NCI-H146 (cell line): ENCODE measurements around the gene SUMF2.
"Not testable (repeated sequence)": the region's sequence is repeated elsewhere in the genome, so short reads cannot be mapped to it uniquely, and the experiment has no call there.

ENCODE experiments used
- DNase-seq: peaks from one replicate; lab custom pipeline; 2025; lab: John Stamatoyannopoulos, UW

Gene SUMF2

DNA sequence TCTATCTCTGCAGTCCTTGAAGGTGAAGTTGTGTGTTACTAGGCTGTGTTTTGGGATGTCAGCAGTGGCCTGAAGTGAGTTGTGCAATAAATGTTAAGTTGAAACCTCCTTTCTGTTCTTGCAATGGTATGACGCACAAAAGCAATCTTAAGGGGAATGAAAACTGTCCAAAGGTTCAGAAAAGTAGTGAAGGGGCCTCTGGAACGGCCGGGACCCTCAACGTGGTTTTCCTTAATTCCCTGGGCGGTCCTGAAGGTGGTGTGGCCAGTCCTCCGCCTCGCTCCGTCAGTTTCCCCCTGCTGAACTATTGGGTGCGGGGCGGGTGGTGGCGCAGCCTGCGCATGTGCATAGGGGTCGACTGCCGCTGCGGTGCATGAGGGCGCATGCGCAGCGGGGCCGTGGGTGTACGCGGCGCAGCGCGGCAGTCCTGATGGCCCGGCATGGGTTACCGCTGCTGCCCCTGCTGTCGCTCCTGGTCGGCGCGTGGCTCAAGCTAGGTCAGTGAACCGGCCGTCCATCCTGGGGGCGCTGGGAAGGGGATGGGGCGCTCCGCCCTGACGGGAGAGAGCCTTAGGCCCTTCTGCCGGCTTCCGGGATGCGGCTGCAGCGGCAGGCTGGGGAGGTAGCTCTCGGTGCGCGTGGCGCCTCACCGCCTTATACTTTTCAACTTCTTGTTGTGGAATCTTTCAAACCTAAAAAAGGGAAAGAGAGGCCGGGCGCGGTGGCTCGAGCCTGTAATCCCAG is at the start of gene SUMF2:
TSS of gene SUMF2 (plus strand) at position 405 of the 744 bp plus-strand sequence. CDS start at position 431, 26 bp downstream.
- DNase-seq = peak; percentile 94

DNA sequence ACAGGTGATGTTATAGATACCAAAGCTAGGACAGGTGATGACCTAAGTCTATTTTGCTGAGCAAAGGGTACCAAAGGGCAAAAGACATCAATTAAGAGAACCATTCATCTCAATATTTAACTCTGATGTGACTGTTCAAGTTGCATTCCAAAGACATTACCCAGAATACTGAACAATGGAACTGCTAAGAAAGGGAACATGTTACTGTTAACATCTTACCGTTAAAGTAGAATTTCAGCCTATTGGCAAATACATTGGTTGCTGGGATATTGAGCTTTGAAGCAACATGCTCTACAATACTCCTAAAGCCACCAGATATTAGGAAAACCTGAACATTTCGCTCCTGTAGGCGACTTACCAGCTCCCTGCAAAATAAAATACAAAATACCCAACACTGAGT is 47.1 kb upstream of the SUMF2 start:
- DNase-seq = not testable (repeated sequence)

DNA sequence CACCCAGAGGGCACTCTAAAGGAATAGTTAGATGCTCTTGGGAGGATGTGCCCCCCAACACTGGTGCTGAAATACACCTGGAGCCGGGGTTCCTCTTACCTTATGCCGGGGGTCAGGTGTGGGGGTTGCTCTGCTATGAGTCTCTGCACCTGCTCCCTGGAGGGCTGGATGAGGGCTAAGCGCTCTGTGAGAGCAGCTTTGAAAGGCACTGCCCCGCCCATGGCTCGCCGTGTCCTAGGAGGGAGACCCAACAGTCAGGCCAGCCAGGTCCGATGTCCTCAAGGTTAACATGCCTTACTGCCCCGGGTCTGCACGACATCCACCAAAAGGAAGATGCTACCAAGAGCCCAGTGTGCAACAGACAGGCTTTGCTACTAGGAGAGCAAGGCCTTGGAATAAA is 44.6 kb upstream of the SUMF2 start:
- DNase-seq = no peak

DNA sequence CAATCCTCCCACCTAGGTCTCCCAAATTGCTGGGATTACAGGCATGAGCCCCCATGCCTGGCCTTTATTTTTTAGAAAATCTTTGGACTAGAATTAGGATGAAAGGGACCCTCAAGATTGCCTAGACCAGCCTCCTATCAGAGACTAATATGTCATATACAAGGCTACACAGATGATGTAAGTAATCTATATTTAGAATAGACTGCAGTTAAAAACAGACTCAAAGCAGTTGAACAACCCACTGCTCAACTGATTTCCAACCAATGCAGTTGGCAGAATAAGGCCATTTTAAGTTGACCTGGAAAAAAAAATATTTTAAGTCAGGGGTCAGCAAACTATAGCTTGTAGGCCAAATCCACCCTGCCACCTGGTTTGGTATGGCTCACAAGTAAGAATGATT is 40.6 kb upstream of the SUMF2 start:
- DNase-seq = no peak

DNA sequence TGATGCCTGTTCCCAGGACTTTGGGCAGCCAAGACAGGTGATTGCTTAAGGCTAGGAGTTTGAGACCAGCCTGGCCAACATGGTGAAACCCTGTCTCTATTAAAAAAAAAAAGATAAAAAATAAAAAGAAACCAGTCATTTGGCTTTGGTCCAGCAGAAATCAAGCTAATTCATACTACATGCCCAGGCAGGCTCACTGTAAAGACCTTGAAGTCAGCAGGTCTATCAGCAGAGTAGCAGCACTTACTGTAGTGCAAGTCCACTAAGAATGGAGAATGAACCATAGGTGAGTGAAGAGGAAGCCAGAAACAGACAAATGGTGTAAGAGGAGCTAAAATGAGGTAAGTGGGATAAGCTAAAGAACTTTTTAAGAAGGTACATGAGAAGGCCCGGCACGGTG is 37.5 kb upstream of the SUMF2 start:
- peak; percentile 31 for DNase-seq

DNA sequence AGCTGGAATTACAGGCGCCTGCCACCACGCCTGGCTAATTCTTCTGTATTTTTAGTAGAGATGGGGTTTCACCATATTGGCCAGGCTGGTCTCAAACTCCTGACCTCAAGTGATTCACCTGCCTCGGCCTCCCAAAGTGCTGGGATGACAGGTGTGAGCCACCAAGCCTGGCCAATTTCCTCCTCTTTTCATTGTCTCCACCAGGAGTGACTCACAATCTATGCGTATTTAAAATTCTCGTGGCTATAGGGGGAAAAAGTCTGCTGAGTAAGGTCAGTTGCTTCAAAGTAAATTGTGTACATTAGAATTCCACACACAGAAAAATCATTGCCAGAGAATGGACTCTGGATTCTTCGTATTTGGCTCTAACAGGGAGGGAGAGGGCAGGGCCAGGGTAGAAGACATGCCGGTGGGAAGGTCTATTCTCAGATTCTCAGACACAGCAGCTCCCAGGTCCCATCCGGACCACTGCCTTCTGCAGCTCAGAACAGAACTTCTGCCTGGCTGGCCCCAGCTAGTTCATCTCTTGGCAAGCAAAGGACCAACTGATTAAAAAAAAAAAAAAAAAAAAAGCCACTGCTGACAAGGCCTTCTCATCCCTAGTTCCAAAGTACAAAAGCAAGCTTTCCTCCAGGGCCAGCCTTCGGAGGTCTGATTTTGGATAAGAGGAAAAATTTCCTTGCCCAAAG is 35.0 kb upstream of the SUMF2 start:
- no peak for DNase-seq

DNA sequence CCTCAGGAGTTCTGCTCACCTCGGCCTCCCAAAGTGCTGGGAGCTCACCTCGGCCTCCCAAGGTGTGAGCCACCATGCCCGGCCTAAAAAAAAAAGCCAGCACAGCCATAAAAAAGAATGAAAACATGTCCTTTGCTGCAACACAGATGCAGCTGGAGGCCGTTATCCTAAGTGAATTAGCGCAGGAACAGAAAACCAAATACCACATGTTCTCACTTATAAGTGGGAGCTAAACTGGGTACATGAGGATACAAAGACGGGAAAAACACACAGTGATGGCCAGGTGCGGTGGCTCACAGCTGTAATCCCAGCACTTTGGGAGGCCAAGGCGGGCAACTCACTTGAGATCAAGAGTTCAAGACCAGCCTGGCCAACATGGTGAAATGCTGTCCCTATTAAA is 33.7 kb upstream of the SUMF2 start:
- DNase-seq = no peak

DNA sequence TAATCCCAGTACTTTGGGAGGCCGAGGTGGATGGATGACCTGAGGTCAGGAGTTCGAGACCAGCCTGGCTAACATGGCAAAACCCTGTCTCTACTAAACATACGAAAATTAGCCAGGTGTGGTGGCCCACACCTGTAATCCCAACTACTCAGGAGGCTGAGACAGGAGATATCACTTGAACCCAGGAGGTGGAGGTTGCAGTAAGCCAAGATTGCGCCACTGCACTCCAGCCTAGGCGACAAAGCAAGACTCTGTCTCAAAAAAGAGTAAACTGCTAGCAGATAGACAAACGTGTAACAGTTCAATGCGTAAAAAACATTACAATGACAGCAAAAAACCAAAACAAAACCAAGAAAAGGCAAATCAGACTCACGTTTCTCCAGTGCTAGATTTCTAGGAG is 32.5 kb upstream of the SUMF2 start:
- not testable (repeated sequence) for DNase-seq

DNA sequence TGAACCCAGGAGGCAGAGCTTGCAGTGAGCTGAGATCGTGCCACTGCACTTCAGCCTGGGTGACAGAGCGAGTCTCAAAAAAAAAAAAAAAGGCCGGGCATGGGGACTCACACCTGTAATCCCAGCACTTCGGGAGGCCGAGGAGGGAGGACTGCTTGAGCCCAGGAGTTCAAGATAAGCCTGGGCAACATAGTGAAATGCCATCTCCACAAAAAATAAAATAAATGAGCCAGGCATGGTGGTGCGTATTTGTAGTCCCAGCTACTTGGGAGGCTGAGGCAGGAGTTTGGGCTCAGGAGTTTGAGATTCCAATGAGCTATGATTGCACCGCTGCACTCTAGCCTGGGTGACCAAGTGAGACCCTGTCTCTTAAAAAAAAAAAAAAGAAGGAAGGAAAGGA is 31.5 kb upstream of the SUMF2 start:
- not testable (repeated sequence) for DNase-seq

DNA sequence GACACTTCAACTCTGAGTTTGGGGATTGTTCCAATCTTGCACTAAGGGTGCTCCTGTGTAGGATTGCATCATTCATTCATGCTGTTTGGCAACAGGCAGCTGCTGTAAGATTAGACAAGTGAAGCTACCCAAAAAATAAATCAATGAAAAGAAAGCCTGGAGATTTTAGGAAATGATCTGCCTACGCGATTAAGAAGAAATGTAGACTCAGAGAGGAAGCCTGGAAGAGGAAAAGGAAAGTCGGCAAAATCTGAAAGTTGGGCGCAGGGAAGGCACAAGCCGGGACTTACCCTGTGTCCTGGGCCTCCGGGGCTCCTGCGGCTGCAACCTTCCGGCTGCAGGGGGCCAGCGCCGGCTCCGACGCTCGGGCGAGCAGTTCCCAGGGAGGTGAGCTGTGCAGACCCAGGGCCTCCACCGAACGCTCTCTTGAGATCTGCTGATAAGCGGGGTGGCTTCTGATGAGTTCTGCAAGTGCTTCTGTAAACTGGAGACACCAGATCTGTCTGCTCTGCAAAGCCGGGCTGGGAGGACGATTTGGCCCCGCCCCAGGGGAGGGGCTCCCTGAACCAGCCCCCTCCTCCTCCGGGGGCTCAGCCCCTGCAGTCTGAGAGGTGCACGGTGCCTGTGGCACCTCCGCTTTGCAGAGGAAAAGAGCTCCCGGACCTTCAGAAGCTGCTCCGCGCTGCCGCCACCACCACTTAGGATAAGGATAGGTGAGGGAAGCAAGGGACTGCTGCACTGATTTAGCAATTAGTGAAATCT is 30.2 kb upstream of the SUMF2 start:
- peak; percentile 94 for DNase-seq

DNA sequence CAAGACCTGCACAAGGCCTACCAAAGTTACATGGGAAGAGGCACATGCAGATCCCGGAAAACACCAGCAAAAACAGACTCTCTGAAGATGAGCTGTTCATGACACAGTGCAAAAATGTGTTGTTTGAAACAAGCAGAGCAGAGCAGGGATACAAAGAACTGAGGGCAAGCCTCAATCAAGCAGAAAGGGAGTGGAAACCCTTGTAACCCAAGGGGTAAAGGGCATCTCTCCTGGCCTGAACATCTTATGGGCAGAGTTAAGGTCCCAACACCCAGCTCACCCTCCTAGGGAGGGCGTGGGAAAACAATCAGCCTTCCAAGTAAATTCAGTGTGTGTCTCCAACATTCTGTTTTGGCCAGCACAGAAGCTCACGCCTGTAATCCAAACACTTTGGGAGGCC is 23.4 kb upstream of the SUMF2 start:
- no peak for DNase-seq

DNA sequence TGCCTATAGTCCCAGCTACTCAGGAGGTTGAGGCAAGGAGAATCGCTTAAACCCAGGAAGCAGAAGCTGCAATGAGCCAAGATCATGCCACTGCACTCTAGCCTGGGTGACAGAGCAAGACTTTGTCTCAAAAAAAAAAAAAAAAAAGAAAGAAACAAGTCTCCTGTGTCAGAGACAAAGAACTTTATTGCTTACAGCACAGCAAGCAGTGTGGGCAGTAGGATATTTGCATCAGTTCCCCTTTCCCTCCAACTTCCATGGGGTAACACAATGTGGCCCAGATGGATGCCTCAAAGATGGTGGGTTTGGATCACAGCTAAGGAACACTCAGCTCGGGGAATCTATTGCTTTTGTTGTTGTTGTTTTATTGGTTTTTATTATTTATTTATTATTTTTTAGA is 18.3 kb upstream of the SUMF2 start:
- DNase-seq = not testable (repeated sequence)

DNA sequence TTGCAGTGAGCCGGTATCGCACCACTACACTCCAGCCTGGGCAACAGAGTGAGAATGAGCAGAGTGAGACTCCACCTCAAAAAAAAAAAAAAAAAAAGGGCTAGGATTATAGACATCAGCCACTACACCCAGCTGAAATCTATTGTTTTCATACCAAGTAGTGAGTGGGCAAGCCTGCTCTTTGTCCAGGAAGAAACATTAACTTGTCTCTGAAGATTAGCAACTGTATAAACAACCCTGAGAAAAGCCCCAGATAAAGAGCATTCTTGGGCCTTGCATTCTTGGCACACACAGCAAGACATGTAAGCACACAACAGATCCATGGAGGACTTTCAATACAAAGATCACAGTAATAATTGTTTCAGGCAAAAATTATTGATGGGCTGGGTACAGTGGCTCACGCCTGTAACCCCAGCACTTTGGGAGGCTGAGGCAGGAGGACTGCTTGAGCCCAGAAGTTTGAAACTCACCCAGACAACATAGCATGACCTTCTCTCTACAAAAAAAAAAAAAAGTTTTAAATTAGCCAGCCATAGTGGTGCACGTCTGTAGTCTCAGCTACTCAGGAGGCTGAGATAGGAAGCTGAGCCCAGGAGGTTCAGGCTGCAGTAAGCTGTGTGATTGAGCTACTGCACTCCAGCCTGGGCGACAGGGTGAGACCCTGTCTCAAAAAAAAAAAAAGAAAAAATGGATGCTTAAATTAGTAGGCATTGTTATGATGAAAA is 17.2 kb upstream of the SUMF2 start:
- no peak for DNase-seq

DNA sequence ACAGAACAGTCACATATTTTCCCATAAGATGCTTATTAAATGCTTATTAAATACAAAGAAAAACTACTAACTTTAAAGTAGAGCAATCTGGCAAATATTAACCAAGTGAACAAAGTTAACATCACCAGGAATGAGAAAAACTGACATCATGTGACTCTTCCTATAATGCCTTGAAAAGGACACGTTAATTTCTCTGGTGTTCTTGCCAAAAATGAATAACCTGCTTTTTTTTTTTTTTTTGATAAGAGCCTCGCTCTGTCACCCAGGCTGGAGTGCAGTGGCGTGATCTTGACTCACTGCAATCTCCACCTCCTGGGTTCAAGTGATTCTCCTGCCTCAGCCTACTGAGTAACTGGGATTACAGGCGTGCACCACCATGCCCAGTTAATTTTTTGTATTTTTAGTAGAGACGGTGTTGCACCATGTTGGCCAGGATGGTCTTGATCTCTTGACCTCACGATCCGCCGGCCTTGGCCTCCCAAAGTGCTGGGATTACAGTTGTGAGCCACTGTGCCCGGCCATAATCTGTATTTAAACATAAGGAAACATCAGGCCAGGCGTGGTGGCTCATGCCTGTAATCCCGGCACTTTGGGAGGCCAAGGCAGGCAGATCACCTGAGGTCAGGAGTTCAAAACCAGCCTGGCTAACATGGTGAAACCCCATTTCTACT is 16.5 kb upstream of the SUMF2 start:
- not testable (repeated sequence) for DNase-seq

DNA sequence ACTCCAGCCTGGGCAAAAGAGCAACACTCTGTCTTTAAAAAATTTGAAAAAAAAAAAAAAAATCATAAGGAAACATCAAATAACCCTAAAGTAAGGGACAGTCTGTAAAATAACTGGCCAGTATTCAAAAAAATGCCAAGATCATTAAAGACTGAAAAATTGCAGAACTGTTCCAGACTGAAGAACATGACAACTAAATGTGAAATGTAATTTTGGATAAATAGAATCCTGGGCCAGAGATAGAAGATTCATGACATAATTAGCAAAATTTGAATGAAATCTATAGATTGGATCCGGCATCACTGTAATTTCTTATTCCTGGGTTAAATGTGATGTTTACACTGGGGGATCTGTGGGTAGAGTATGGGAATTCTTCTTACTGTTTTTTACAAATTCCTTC is 15.8 kb upstream of the SUMF2 start:
- DNase-seq = no peak

DNA sequence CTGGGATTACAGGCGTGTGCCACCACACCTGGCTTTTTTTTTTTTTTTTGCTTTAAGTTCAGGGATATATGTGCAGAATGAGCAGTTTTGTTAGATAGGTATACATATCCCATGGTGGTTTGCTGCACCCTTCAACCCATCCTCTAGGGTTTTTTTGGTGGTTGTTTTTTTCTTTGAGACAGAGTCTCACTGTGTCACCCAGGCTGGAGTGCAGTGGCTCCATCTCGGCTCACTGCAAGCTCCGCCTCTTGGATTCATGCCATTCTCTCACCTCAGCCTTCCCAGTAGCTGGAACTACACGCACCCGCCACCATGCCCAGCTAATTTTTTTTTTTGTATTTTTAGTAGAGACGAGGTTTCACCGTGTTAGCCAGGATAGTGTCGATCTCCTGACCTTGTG is 15.3 kb upstream of the SUMF2 start:
- DNase-seq = peak; percentile 13

DNA sequence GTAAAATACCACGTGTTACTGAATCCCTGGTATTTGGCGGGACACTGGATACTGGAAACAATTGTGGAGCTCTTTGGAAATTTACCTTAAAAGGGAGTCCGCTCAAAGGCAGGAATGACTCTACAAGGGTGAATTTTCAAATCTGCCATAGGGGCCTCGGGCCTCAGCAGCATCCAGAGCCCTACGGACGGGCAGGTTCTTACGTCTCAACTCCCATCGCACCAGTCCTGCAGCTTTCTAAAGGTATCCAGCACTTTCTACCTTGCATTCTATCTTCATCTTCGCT is 13.1 kb upstream of the SUMF2 start:
- no peak for DNase-seq

DNA sequence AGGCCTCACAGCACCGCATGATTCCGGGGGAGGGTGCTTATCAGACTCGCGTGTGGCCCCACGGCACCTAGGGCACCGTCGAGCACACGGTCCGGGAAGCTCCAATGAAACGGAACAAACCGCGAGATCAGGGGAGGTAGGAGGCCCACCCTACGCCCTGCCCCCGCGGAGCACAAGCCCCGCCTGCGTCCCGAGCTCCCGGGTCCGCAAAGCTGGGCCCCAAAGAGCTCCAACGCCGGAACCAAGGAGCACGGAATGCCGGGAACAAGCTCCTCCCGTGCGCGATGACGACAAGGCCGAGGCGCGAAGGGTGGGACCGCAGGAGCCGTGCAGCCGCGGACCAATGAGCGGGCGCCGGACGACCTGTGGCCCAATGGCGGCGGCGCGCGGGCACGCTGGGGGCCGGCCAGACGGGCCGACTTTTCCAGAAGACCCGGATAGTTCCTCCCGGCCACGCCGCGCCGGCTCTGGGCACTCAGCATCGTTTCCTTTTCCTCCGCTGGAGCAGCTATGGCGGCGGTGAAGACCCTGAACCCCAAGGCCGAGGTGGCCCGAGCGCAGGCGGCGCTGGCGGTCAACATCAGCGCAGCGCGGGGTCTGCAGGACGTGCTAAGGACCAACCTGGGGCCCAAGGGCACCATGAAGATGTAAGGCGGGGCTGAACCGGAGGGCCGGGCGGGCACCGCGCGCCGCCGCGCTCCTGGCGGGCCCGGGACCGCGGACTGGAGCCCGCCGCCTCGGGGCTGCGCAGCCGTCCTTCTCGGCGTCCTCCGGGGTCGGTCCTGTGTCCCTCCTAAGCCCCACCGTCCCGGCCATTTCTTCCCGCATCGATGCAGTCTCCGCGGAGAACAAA is 12.5 kb upstream of the SUMF2 start, which contains the start of the genes CCT6A and PSPH:
TSS of gene CCT6A (plus strand) at position 427 of the 853 bp plus-strand sequence. CDS start at position 511, 84 bp downstream.
TSS of gene PSPH (minus strand) at position 106 of the 853 bp plus-strand sequence. CDS start 30,232 bp downstream, outside the sequence.
- DNase-seq = peak; percentile 99

DNA sequence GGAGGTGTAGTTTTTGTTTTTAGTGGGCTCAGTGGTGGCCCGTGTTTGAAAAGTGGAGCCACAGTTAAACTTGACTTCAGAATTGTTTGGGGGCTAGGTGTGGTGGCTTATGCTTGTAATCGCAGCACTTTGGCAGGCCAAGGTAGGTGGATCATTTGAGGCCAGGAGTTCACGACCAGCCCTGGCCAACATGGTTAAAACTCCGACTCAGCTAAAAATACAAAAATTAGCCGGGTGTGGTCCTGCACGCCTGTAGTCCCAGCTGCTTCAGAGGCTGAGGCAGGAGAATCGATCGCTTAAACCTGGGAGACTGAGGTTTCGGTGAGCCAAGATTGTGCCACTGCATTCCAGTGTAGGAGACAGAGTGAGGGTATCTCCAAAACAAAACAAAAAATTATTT is 10.7 kb upstream of the SUMF2 start:
- DNase-seq = no peak

DNA sequence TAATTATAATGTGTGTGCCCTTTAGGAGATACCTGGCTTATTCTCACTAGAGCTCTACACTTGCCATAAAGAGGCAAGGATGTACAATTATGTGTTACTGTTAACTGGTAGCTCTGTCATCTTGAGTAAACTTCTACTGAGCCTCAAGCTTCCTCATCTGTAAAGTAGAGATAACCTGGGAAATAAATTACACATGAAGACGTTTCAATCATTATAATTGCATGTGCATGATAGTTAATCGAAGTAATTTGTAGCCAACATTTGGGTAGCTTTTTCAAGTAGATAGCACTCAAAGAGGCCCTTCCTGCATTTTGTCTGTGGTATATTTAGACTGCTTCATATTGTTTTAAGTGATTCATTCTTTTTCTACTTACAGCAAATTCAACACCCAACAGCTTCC is 10.1 kb upstream of the SUMF2 start:
- DNase-seq = no peak

DNA sequence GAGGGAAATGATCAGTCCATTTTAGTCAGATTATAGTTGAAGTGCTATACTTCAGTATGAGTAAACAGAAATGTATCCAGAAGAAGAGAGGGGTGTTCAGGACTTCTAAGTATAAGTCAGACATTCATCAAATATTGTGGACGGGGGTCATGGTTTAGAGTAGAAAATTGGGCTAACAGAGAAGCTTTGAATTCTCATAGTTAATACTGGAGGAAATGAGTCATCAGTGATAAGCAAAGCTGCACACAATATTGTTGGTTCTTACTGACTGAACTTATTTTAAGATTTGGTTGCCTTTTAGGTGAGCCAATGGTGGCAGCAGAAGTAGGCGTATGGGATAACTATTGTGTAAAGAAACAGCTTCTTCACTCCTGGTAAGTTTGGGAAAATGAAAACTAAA is 1.7 kb upstream of the SUMF2 start:
- no peak for DNase-seq
